Liver (tissue), 9 donors: ENCODE measurements around the gene ORAI1. TPM values are rescaled to one million over a fixed set of nuclear protein-coding genes. Genes with fewer than 3 reads are reported as not detected.

Experiments used
- DNase-seq: peaks from one replicate; pipeline ENCODE4 v3.0.0-alpha.2; 2017; ENCODE audit warnings: low spot score
- H3K27ac ChIP-seq, 2 donors: one replicate each; pipeline ENCODE4 v1.7.0; 2013; ENCODE audit warnings: inconsistent platforms in 2 of 2, low read length in 2 of 2, control low read depth in 1 of 2, low read depth in 1 of 2, mild to moderate bottlenecking in 1 of 2
- H3K27me3 ChIP-seq, 4 donors: one replicate each; pipeline versions ENCODE4 v1.6.1 to v1.7.0; 2013; ENCODE audit warnings: low read length in 3 of 4, inconsistent platforms in 1 of 4, mild to moderate bottlenecking in 1 of 4, moderate library complexity in 1 of 4; ENCODE audit not compliant: control insufficient read depth in 4 of 4, insufficient read depth in 4 of 4
- H3K36me3 ChIP-seq, 4 donors: one replicate each; pipeline versions ENCODE4 v1.6.1 to v1.7.0; 2013; ENCODE audit warnings: low read length in 3 of 4, mild to moderate bottlenecking in 3 of 4, low read depth in 1 of 4, moderate library complexity in 1 of 4; ENCODE audit not compliant: control insufficient read depth in 4 of 4, insufficient read depth in 3 of 4
- H3K4me1 ChIP-seq, 4 donors: one replicate each; pipeline versions ENCODE4 v1.6.1 to v1.7.0; 2013; ENCODE audit warnings: low read length in 3 of 4, mild to moderate bottlenecking in 3 of 4, moderate library complexity in 1 of 4; ENCODE audit not compliant: control insufficient read depth in 4 of 4, insufficient read depth in 4 of 4
- H3K4me3 ChIP-seq, 3 donors: one replicate each; pipeline versions ENCODE4 v1.6.1 to v1.7.0; 2013; ENCODE audit warnings: low read length in 3 of 3, control low read depth in 1 of 3, low read depth in 1 of 3, mild to moderate bottlenecking in 1 of 3
- H3K9ac ChIP-seq, 2 donors: one replicate each; pipeline ENCODE4 v1.7.0; 2013; ENCODE audit warnings: low read length in 2 of 2, mild to moderate bottlenecking in 2 of 2, moderate library complexity in 2 of 2, control low read depth in 1 of 2, low read depth in 1 of 2
- H3K9me3 ChIP-seq, 4 donors: one replicate each; pipeline versions ENCODE4 v1.6.1 to v1.7.0; 2013; ENCODE audit warnings: low read length in 3 of 4; ENCODE audit not compliant: control insufficient read depth in 4 of 4
- EGR1 ChIP-seq, 2 donors: IDR thresholded peaks; 2 replicates each; pipeline ENCODE4 v1.6.1; 2016 to 2018; ENCODE audit warnings: antibody characterized with exemption in 2 of 2, low read depth in 2 of 2
- FOXA1 ChIP-seq: IDR thresholded peaks from 2 replicates; pipeline ENCODE4 v1.6.1; 2016; ENCODE audit warnings: antibody characterized with exemption
- FOXA2 ChIP-seq: IDR thresholded peaks from 2 replicates; pipeline ENCODE4 v1.6.1; 2016; ENCODE audit warnings: antibody characterized with exemption
- GABPA ChIP-seq, 2 donors: IDR thresholded peaks in 1 of 2; conservative IDR thresholded peaks in 1 of 2; 2 replicates each; pipeline ENCODE4 v1.6.1; 2016; ENCODE audit warnings: antibody characterized with exemption in 2 of 2, mild to moderate bottlenecking in 1 of 2, moderate library complexity in 1 of 2
- HNF4A ChIP-seq, 2 donors: conservative IDR thresholded peaks; 2 replicates each; pipeline ENCODE4 v1.6.1; 2016; ENCODE audit warnings: antibody characterized with exemption in 2 of 2, mild to moderate bottlenecking in 2 of 2
- HNF4G ChIP-seq: IDR thresholded peaks from 2 replicates; pipeline ENCODE4 v1.6.1; 2016; ENCODE audit warnings: antibody characterized with exemption
- JUND ChIP-seq, 2 donors: IDR thresholded peaks; 2 replicates each; pipeline ENCODE4 v1.6.1; 2016; ENCODE audit warnings: antibody characterized with exemption in 2 of 2
- NR2F2 ChIP-seq: IDR thresholded peaks from 2 replicates; pipeline ENCODE4 v1.6.1; 2016; ENCODE audit warnings: antibody characterized with exemption
- RAD21 ChIP-seq, 2 donors: IDR thresholded peaks; 2 replicates each; pipeline ENCODE4 v1.6.1; 2016; ENCODE audit warnings: antibody characterized with exemption in 2 of 2, mild to moderate bottlenecking in 2 of 2
- RXRA ChIP-seq, 2 donors: IDR thresholded peaks; 2 replicates each; pipeline ENCODE4 v1.6.1; 2017 to 2018; ENCODE audit warnings: antibody characterized with exemption in 2 of 2, mild to moderate bottlenecking in 1 of 2
- SP1 ChIP-seq: IDR thresholded peaks from 2 replicates; pipeline ENCODE4 v1.6.1; 2018; ENCODE audit warnings: antibody characterized with exemption, mild to moderate bottlenecking
- TAF1 ChIP-seq: conservative IDR thresholded peaks from 2 replicates; pipeline ENCODE4 v1.6.1; 2016; ENCODE audit warnings: antibody characterized with exemption, mild to moderate bottlenecking
- YY1 ChIP-seq: IDR thresholded peaks from 2 replicates; pipeline ENCODE4 v1.6.1; 2016; ENCODE audit warnings: antibody characterized with exemption, mild to moderate bottlenecking
- WGBS: extraction: QIAGEN DNeasy Blood & Tissue Kit; methylation state at CpG from one replicate; pipeline ENCODE4 v1.1.7; 2013; 5-methylcytosine and 5-hydroxymethylcytosine counted together
- polyA plus RNA-seq, 2 donors: library from polyadenylated mRNA; stranded (reverse) in 1 of 2; unstranded in 1 of 2; fragments of 200-250 nt in 1 of 2; fragments of >200 nt in 1 of 2; fragmentation: Nextera tagmentation in 1 of 2; extraction: Ambion mirVana in 1 of 2; gene quantifications; one replicate each; pipeline versions ENCODE4 v1.2.1 to v1.2.3, GENCODE V29; 2013 to 2015
- total RNA-seq, 2 donors: library from RNA; depleted of rRNA; stranded (reverse); fragments of >200 nt; gene quantifications; one replicate each; pipeline ENCODE4 v1.2.3, GENCODE V29; 2014
- TF ChIP-seq, protein P1 (sequence below): IDR thresholded peaks from 2 replicates; pipeline ENCODE4 v1.6.1; 2016; ENCODE audit warnings: antibody characterized with exemption, mild to moderate bottlenecking
- TF ChIP-seq, protein P2 (sequence below): fragments of 150-350 bp; IDR thresholded peaks from 2 replicates; pipeline ENCODE4 v1.5.1; 2017; ENCODE audit warnings: improper control_type of control experiment, low read depth, low read length; ENCODE audit not compliant: missing input control
- TF ChIP-seq, protein P3 (sequence below): IDR thresholded peaks from 2 replicates; pipeline ENCODE4 v1.6.1; 2016; ENCODE audit warnings: antibody characterized with exemption
- TF ChIP-seq, protein P4 (sequence below): IDR thresholded peaks from 2 replicates; pipeline ENCODE4 v1.6.1; 2016; ENCODE audit warnings: antibody characterized with exemption
- TF ChIP-seq, protein P5 (sequence below): IDR thresholded peaks from 2 replicates; pipeline ENCODE4 v1.6.1; 2016; ENCODE audit warnings: antibody characterized with exemption
- donor health status: healthy.
- donor health status: healthy.
- donor health status: healthy.
- donor health status: healthy.
- donor health status: healthy.

The ORAI1 gene
- total and polyA plus RNA-seq, 4 donors: 5.3 to 10.9 (median 9.3) TPM

DNA sequence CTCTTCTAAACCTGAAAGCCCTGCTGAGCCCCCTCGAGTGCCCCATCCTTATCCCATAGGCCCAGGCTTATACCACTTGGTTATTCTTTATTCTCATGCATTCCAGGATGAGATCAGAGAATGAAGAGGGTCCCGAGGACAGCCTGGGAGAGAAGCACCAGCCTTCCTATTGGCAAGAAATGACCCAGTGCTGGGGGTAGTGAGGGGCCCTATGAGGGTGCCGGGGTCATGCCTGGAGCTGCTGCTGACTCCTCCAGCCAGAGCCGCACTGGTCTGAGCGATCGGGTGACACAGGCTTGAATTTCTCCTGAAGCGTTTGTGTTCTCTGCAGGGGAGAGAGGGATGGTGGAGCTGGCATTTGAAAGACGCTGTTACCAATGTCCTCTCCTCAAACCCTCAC is 25.0 kb downstream of the ORAI1 start:
- Histone ChIP-seq H3K9me3 (no peaks in the 10 kb centered on the region), H3K4me1 (no peaks in the 10 kb centered on the region), H3K27ac (no peak overlapping the region), H3K27me3 (no peaks in the 10 kb centered on the region), H3K36me3 (no peaks in the 10 kb centered on the region), H3K4me3 (no peak overlapping the region), H3K9ac (no peak overlapping the region)
- 95% methylated on average over 8 of the region's 8 CpGs for WGBS
- TF ChIP-seq, protein P1, sequence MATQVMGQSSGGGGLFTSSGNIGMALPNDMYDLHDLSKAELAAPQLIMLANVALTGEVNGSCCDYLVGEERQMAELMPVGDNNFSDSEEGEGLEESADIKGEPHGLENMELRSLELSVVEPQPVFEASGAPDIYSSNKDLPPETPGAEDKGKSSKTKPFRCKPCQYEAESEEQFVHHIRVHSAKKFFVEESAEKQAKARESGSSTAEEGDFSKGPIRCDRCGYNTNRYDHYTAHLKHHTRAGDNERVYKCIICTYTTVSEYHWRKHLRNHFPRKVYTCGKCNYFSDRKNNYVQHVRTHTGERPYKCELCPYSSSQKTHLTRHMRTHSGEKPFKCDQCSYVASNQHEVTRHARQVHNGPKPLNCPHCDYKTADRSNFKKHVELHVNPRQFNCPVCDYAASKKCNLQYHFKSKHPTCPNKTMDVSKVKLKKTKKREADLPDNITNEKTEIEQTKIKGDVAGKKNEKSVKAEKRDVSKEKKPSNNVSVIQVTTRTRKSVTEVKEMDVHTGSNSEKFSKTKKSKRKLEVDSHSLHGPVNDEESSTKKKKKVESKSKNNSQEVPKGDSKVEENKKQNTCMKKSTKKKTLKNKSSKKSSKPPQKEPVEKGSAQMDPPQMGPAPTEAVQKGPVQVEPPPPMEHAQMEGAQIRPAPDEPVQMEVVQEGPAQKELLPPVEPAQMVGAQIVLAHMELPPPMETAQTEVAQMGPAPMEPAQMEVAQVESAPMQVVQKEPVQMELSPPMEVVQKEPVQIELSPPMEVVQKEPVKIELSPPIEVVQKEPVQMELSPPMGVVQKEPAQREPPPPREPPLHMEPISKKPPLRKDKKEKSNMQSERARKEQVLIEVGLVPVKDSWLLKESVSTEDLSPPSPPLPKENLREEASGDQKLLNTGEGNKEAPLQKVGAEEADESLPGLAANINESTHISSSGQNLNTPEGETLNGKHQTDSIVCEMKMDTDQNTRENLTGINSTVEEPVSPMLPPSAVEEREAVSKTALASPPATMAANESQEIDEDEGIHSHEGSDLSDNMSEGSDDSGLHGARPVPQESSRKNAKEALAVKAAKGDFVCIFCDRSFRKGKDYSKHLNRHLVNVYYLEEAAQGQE: no peak
- TF ChIP-seq RAD21 (IDR thresholded peaks at IDR 0.05) (no peak), JUND (IDR thresholded peaks at IDR 0.05) (no peak), FOXA1 (no peak), FOXA2 (no peak), HNF4G (no peak), NR2F2 (no peak), TAF1 (no peak), HNF4A (conservative IDR thresholded peaks at IDR 0.05) (no peak), GABPA (IDR thresholded peaks at IDR 0.05 in 1 of 2, conservative IDR thresholded peaks at IDR 0.05 in 1 of 2) (no peak), YY1 (no peak), EGR1 (IDR thresholded peaks at IDR 0.05; ENCODE audit: low read depth in 2 of 2) (no peak), SP1 (no peak), RXRA (IDR thresholded peaks at IDR 0.05) (no peak)
- TF ChIP-seq, protein P2, sequence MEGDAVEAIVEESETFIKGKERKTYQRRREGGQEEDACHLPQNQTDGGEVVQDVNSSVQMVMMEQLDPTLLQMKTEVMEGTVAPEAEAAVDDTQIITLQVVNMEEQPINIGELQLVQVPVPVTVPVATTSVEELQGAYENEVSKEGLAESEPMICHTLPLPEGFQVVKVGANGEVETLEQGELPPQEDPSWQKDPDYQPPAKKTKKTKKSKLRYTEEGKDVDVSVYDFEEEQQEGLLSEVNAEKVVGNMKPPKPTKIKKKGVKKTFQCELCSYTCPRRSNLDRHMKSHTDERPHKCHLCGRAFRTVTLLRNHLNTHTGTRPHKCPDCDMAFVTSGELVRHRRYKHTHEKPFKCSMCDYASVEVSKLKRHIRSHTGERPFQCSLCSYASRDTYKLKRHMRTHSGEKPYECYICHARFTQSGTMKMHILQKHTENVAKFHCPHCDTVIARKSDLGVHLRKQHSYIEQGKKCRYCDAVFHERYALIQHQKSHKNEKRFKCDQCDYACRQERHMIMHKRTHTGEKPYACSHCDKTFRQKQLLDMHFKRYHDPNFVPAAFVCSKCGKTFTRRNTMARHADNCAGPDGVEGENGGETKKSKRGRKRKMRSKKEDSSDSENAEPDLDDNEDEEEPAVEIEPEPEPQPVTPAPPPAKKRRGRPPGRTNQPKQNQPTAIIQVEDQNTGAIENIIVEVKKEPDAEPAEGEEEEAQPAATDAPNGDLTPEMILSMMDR: no peak
- TF ChIP-seq, protein P3, sequence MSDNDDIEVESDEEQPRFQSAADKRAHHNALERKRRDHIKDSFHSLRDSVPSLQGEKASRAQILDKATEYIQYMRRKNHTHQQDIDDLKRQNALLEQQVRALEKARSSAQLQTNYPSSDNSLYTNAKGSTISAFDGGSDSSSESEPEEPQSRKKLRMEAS: no peak
- TF ChIP-seq, protein P4, sequence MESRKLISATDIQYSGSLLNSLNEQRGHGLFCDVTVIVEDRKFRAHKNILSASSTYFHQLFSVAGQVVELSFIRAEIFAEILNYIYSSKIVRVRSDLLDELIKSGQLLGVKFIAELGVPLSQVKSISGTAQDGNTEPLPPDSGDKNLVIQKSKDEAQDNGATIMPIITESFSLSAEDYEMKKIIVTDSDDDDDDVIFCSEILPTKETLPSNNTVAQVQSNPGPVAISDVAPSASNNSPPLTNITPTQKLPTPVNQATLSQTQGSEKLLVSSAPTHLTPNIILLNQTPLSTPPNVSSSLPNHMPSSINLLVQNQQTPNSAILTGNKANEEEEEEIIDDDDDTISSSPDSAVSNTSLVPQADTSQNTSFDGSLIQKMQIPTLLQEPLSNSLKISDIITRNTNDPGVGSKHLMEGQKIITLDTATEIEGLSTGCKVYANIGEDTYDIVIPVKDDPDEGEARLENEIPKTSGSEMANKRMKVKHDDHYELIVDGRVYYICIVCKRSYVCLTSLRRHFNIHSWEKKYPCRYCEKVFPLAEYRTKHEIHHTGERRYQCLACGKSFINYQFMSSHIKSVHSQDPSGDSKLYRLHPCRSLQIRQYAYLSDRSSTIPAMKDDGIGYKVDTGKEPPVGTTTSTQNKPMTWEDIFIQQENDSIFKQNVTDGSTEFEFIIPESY: no peak
- TF ChIP-seq, protein P5, sequence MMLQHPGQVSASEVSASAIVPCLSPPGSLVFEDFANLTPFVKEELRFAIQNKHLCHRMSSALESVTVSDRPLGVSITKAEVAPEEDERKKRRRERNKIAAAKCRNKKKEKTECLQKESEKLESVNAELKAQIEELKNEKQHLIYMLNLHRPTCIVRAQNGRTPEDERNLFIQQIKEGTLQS: no peak
- no peak for DNase-seq
